ENCODE results near the gene WDR11. TPM values are rescaled to one million over a fixed set of nuclear protein-coding genes. Genes with fewer than 3 reads are reported as not detected.

Gene WDR11
- total RNA-seq, 1 experiment from 2014 or later, result 49.2 TPM

GRCh38 chr10:120943542-120943941 lies 92.4 kb downstream of the WDR11 start:
- ChIA-PET POLR2A (no interaction called here), CTCF (interaction anchor here (0.6 to 4.8 kb wide), 20 partner anchors 9 to 1622 kb away, joined by 3 to 50 read pairs (median 4); no protein-coding TSS in a partner anchor)
- BruUV-seq (replicated peaks), result no TSS peak
- Mint-ChIP-seq H3K27me3 (ENCODE audit: insufficient read depth, unreplicated experiment) (no peaks in the 10 kb centered on the region), H3K36me3 (ENCODE audit: insufficient read depth, unreplicated experiment) (no peaks in the 10 kb centered on the region), H3K27ac (ENCODE audit: low read depth, unreplicated experiment) (no peak overlapping the region), H3K9me3 (ENCODE audit: unreplicated experiment) (no peaks in the 10 kb centered on the region), H3K4me1 (ENCODE audit: insufficient read depth, unreplicated experiment) (peaks cover 10% of the 10 kb centered on the region), H3K4me3 (ENCODE audit: unreplicated experiment) (no peak overlapping the region)
- no peak for DNase-seq (ENCODE audit: unreplicated experiment)
- intact Hi-C loops (cut with micrococcal nuclease), result loop anchor here (1.0 to 2.0 kb wide), 3 partner anchors 665 to 957 kb away; no protein-coding TSS in a partner anchor
- TF ChIP-seq CTCF (IDR thresholded peaks at IDR 0.05; ENCODE audit: unreplicated experiment), result no peak

- Mint-ChIP-seq H3K4me3 (ENCODE audit: unreplicated experiment) (no peak overlapping the region), H3K27ac (ENCODE audit: low read depth, unreplicated experiment) (no peak overlapping the region), H3K9me3 (ENCODE audit: unreplicated experiment) (no peaks in the 10 kb centered on the region), H3K36me3 (ENCODE audit: insufficient read depth, unreplicated experiment) (no peaks in the 10 kb centered on the region), H3K27me3 (ENCODE audit: insufficient read depth, unreplicated experiment) (no peaks in the 10 kb centered on the region), H3K4me1 (ENCODE audit: insufficient read depth, unreplicated experiment) (peaks cover 10% of the 10 kb centered on the region)
- intact Hi-C loops (cut with micrococcal nuclease), result loop anchor here (5.0 kb wide), 2 partner anchors 133 to 148 kb away; no protein-coding TSS in a partner anchor
- POLR2A ChIA-PET, result interaction anchor here (1.2 kb wide), 1 partner anchor 1168 kb away, joined by 3 read pairs; no protein-coding TSS in a partner anchor
- TF ChIP-seq CTCF (IDR thresholded peaks at IDR 0.05; ENCODE audit: unreplicated experiment), result no peak
- DNase-seq (ENCODE audit: unreplicated experiment), result no peak
- CTCF ChIA-PET, result interaction anchor here (0.6 to 4.8 kb wide), 11 partner anchors 13 to 1071 kb away, joined by 3 to 50 read pairs (median 5); no protein-coding TSS in a partner anchor
- no TSS peak for BruUV-seq (replicated peaks)
Observed at GRCh38 chr10:120944586-120945125, 93.5 kb downstream of the WDR11 start.

GRCh38 chr10:120945182-120945581 lies 94.0 kb downstream of the WDR11 start:
- TF ChIP-seq CTCF (IDR thresholded peaks at IDR 0.05; ENCODE audit: unreplicated experiment), result no peak
- intact Hi-C loops (cut with micrococcal nuclease), result loop anchor here (5.0 kb wide), 2 partner anchors 132 to 147 kb away; no protein-coding TSS in a partner anchor
- no peaks in the 10 kb centered on the region for H3K27me3 Mint-ChIP-seq (ENCODE audit: insufficient read depth, unreplicated experiment)
- POLR2A ChIA-PET, result interaction anchor here (1.2 kb wide), 1 partner anchor 1168 kb away, joined by 3 read pairs; no protein-coding TSS in a partner anchor
- no peak for DNase-seq (ENCODE audit: unreplicated experiment)
- BruUV-seq (replicated peaks), result no TSS peak
- peak overlapping the region; percentile 59 for H3K27ac Mint-ChIP-seq (ENCODE audit: low read depth, unreplicated experiment)
- H3K36me3 Mint-ChIP-seq (ENCODE audit: insufficient read depth, unreplicated experiment), result no peaks in the 10 kb centered on the region
- peaks cover 10% of the 10 kb centered on the region for H3K4me1 Mint-ChIP-seq (ENCODE audit: insufficient read depth, unreplicated experiment)
- no peaks in the 10 kb centered on the region for H3K9me3 Mint-ChIP-seq (ENCODE audit: unreplicated experiment)
- no peak overlapping the region for H3K4me3 Mint-ChIP-seq (ENCODE audit: unreplicated experiment)
- CTCF ChIA-PET, result interaction anchor here (0.5 to 4.8 kb wide), 15 partner anchors 9 to 1071 kb away, joined by 3 to 50 read pairs (median 4); no protein-coding TSS in a partner anchor

GRCh38 chr10:120945801-120946302 lies 94.7 kb downstream of the WDR11 start:
- BruUV-seq (replicated peaks), result no TSS peak
- H3K9me3 Mint-ChIP-seq (ENCODE audit: unreplicated experiment), result no peaks in the 10 kb centered on the region
- no peak for TF ChIP-seq CTCF (IDR thresholded peaks at IDR 0.05; ENCODE audit: unreplicated experiment)
- H3K36me3 Mint-ChIP-seq (ENCODE audit: insufficient read depth, unreplicated experiment), result no peaks in the 10 kb centered on the region
- H3K4me3 Mint-ChIP-seq (ENCODE audit: unreplicated experiment), result no peak overlapping the region
- CTCF ChIA-PET, result interaction anchor here (0.5 to 4.8 kb wide), 11 partner anchors 8 to 955 kb away, joined by 3 to 50 read pairs (median 5); no protein-coding TSS in a partner anchor
- H3K4me1 Mint-ChIP-seq (ENCODE audit: insufficient read depth, unreplicated experiment), result peaks cover 10% of the 10 kb centered on the region
- peak overlapping the region; percentile 59 for H3K27ac Mint-ChIP-seq (ENCODE audit: low read depth, unreplicated experiment)
- intact Hi-C loops (cut with micrococcal nuclease), result loop anchor here (5.0 kb wide), 2 partner anchors 131 to 146 kb away; no protein-coding TSS in a partner anchor
- POLR2A ChIA-PET, result interaction anchor here (0.7 to 1.2 kb wide), 2 partner anchors 808 to 1167 kb away, joined by 3 read pairs; no protein-coding TSS in a partner anchor
- DNase-seq (ENCODE audit: unreplicated experiment), result no peak
- H3K27me3 Mint-ChIP-seq (ENCODE audit: insufficient read depth, unreplicated experiment), result no peaks in the 10 kb centered on the region
